GM12878 (cell line): ENCODE results near the gene NACAD. TPM values are rescaled to one million over a fixed set of nuclear protein-coding genes. Genes with fewer than 3 reads are reported as not detected.
A peak's percentile ranks its signal among the peaks of the same experiment; 100 is the strongest.

Source experiments
- ATAC-seq: fragments of 200-7000 bp; cut with Tn5 transposase; 3 replicates; pipeline ENCODE4 v1.9.1; 2020; ENCODE audit warnings: mild to moderate bottlenecking, moderate library complexity
- BruUV-seq: library from RNA; stranded (reverse); fragments of 400-500 nt; replicated peaks from 2 replicates; lab custom pipeline; 2021; lab: Mats Ljungman, UMichigan
- CTCF ChIA-PET: fragments of 300-600 bp; sonication (Branson Sonifier 250); formaldehyde crosslinking; extraction: SDS; loops from one replicate; lab custom pipeline; 2021; ENCODE audit warnings: inconsistent platforms; lab: Yijun Ruan, JAX
- POLR2A ChIA-PET: fragments of 350-600 bp; formaldehyde crosslinking; extraction: SDS; loops from one replicate; lab custom pipeline; 2021; ENCODE audit warnings: inconsistent platforms; lab: Charles Lee
- RAD21 ChIA-PET: fragments of 300-600 bp; sonication (Branson Sonifier 250); formaldehyde crosslinking; loops from one replicate; lab custom pipeline; 2023; ENCODE audit warnings: antibody characterized with exemption; ENCODE audit not compliant: unreplicated experiment; lab: Charles Lee
- SMC1A ChIA-PET: fragments of 300-600 bp; sonication (Branson Sonifier 250); formaldehyde crosslinking; loops from one replicate; lab custom pipeline; 2023; ENCODE audit not compliant: unreplicated experiment, uncharacterized antibody; lab: Charles Lee
- DNase-seq: peaks from one replicate; pipeline ENCODE4 v3.0.0-alpha.2; 2011; ENCODE audit warnings: low read depth, low spot score
- FAIRE-seq: peaks from 3 replicates; lab custom pipeline; 2011; peaks lifted over from hg19 to GRCh38; lab: Jason Lieb, UNC
- H2AFZ ChIP-seq: 2 replicates; pipeline ENCODE4 v1.6.0; 2011; ENCODE audit warnings: low read depth, low read length, control low read depth; ENCODE audit not compliant: control insufficient read depth
- H3K27ac ChIP-seq: 2 replicates; pipeline ENCODE4 v1.5.1; 2011; ENCODE audit warnings: control low read depth; ENCODE audit not compliant: control insufficient read depth, insufficient read depth
- H3K27me3 ChIP-seq, 2 experiments: replicated peaks in 1 of 2; 2 replicates each; pipeline versions ENCODE4 v1.6.0 to v1.6.1; 2011; ENCODE audit warnings: low read length in 1 of 2; ENCODE audit not compliant: control insufficient read depth in 2 of 2, insufficient read depth in 2 of 2
- H3K36me3 ChIP-seq, 2 experiments: 2 replicates each; pipeline ENCODE4 v1.5.1; 2011; ENCODE audit warnings: low read length in 1 of 2; ENCODE audit not compliant: control insufficient read depth in 2 of 2, insufficient read depth in 2 of 2
- H3K4me1 ChIP-seq: 2 replicates; pipeline ENCODE4 v1.6.1; 2011; ENCODE audit warnings: mild to moderate bottlenecking, low read length, moderate library complexity, mixed read lengths; ENCODE audit not compliant: control insufficient read depth, insufficient read depth
- H3K4me2 ChIP-seq: 2 replicates; pipeline ENCODE4 v1.6.0; 2011; ENCODE audit warnings: control low read depth; ENCODE audit not compliant: control insufficient read depth, insufficient read depth
- H3K4me3 ChIP-seq: fragments of 200-600 bp; sonication (generic); 2 replicates; pipeline ENCODE4 v1.5.1; 2016
- H3K79me2 ChIP-seq: 2 replicates; pipeline ENCODE4 v1.6.0; 2011; ENCODE audit warnings: low read length; ENCODE audit not compliant: control insufficient read depth, insufficient read depth
- H3K9ac ChIP-seq: 2 replicates; pipeline ENCODE4 v1.8.0; 2011; ENCODE audit warnings: low read length, control low read depth, mixed read lengths; ENCODE audit not compliant: control insufficient read depth, insufficient read depth
- H3K9me3 ChIP-seq: replicated peaks from 3 replicates; pipeline ENCODE4 v1.5.1; 2011; ENCODE audit warnings: mild to moderate bottlenecking, low read length; ENCODE audit not compliant: control insufficient read depth, insufficient read depth
- H4K20me1 ChIP-seq: 2 replicates; pipeline ENCODE4 v1.6.0; 2011; ENCODE audit not compliant: control insufficient read depth, insufficient read depth
- CTCF ChIP-seq, 3 experiments: IDR thresholded peaks in 2 of 3; conservative IDR thresholded peaks in 1 of 3; 2 replicates each; pipeline ENCODE4 v1.5.1; 2011; ENCODE audit warnings: low read depth in 3 of 3, low read length in 3 of 3, mild to moderate bottlenecking in 3 of 3, control low read depth in 2 of 3, moderate library complexity in 2 of 3, inconsistent platforms in 1 of 3, mixed read lengths in 1 of 3; ENCODE audit not compliant: control insufficient read depth in 2 of 3, insufficient read depth in 1 of 3; ENCODE audit errors: extremely low read depth in 1 of 3
- ZNF622 ChIP-seq: fragments of 450-650 bp; IDR thresholded peaks from 2 replicates; pipeline ENCODE4 v1.6.1; 2017; ENCODE audit warnings: mild to moderate bottlenecking, inconsistent platforms
- WGBS: methylation state at CpG from one replicate; pipeline ENCODE4 v1.1.6; 2016; ENCODE audit warnings: low lambda C conversion rate; ENCODE audit not compliant: insufficient replicate concordance, insufficient coverage; ENCODE audit errors: missing lambda C conversion rate; 5-methylcytosine and 5-hydroxymethylcytosine counted together
- in situ Hi-C: fragments of 300-500 bp; cut with MboI; formaldehyde crosslinking; loops from 9 replicates; pipeline ENCODE4 v1.14.3; 2018; ENCODE audit warnings: mixed read lengths
- intact Hi-C: fragments of 100-400 bp; cut with micrococcal nuclease; formaldehyde crosslinking; loops from one replicate; pipeline ENCODE4 v1.14.2; 2022; ENCODE audit not compliant: unreplicated experiment
- polyA plus RNA-seq, 11 experiments: library from polyadenylated mRNA; depleted of rRNA in 4 of 11; unstranded in 6 of 11; stranded (reverse) in 5 of 11; fragments of >200 nt; fragmentation: Nextera tagmentation in 4 of 11; fragmentation: Illumina TruSeq in 1 of 11; extraction: Ambion mirVana in 4 of 11; extraction: Trizol in 1 of 11; gene quantifications; 1 replicate in 1 of 11; 2 replicates in 10 of 11; pipeline versions ENCODE4 v1.2.1 to v1.2.3, GENCODE V29; 2011 to 2016; ENCODE audit warnings: inconsistent platforms in 2 of 11, missing spikeins in 2 of 11, low read depth in 1 of 11
- total RNA-seq, 4 experiments: library from RNA; depleted of rRNA in 3 of 4; stranded (reverse); fragments of >200 nt in 3 of 4; fragmentation: Illumina TruSeq in 1 of 4; extraction: Trizol in 1 of 4; gene quantifications; 2 replicates each; pipeline versions ENCODE4 v1.2.1 to v1.2.3, GENCODE V29; 2013 to 2021

NACAD gene
- total and polyA plus RNA-seq, 10 of the 15 experiments (the other 5 are each of a cell fraction or from before 2014, with no cell fraction given) = not detected

GRCh38 chr7:45080958-45081669, 7.7 kb downstream of the NACAD start:
- CTCF ChIA-PET = interaction anchor here (0.6 to 1.1 kb wide), 3 partner anchors 16 to 107 kb away, joined by 3 to 4 read pairs (median 4); no protein-coding TSS in a partner anchor
- no peak overlapping the region for H3K9ac ChIP-seq
- 59% methylated on average over 14 of the region's 14 CpGs for WGBS
- TF ChIP-seq CTCF (IDR thresholded peaks at IDR 0.05 in 2 of 3, conservative IDR thresholded peaks at IDR 0.05 in 1 of 3; ENCODE audit: control insufficient read depth in 2 of 3, extremely low read depth in 1 of 3, insufficient read depth in 1 of 3, low read depth in 3 of 3, low read length in 3 of 3) (peak in 1 of 3 experiments; percentile 19; a peak in 1 of 6 replicates), ZNF622 (no peak)
- no TSS peak for BruUV-seq
- RAD21 ChIA-PET = interaction anchor here (1.6 kb wide), 1 partner anchor 107 kb away, joined by 6 read pairs; no protein-coding TSS in a partner anchor
- no peak overlapping the region for H3K4me2 ChIP-seq
- H3K27me3 ChIP-seq = no peaks in the 10 kb centered on the region
- in situ Hi-C loops = no loop called here
- H3K4me3 ChIP-seq = no peak overlapping the region
- FAIRE-seq (no peak), DNase-seq (no peak), ATAC-seq (no peak)
- no peaks in the 10 kb centered on the region for H3K4me1 ChIP-seq
- H2AFZ ChIP-seq = no peak overlapping the region
- H3K79me2 ChIP-seq = no peaks in the 10 kb centered on the region
- no peak overlapping the region for H3K27ac ChIP-seq
- POLR2A ChIA-PET = no interaction called here
- H3K36me3 ChIP-seq = peaks cover 0 to 5% of the 10 kb centered on the region in 2 experiments; a peak in 3 of 4 replicates
- H4K20me1 ChIP-seq = no peaks in the 10 kb centered on the region
- H3K9me3 ChIP-seq = no peaks in the 10 kb centered on the region
- SMC1A ChIA-PET = interaction anchor here (0.8 kb wide), 1 partner anchor 34 kb away, joined by 3 read pairs; no protein-coding TSS in a partner anchor
- intact Hi-C loops = no loop called here
